22Rv1 (cell line): ENCODE results near the gene WNT4.

Experiments used
- H3K27ac ChIP-seq: fragments of 450-650 bp; 2 replicates; pipeline ENCODE4 v1.5.1; 2017
- CTCF ChIP-seq: fragments of 450-650 bp; IDR thresholded peaks from 2 replicates; pipeline ENCODE4 v1.5.1; 2017; ENCODE audit warnings: mild to moderate bottlenecking
- ZFX ChIP-seq: fragments of 450-650 bp; IDR thresholded peaks from 2 replicates; pipeline ENCODE4 v1.6.1; 2017; ENCODE audit warnings: antibody characterized with exemption, borderline replicate concordance

Gene WNT4

GRCh38 chr1:22153660-22154437 is 11.0 kb upstream of the WNT4 start:
- TF ChIP-seq CTCF, result no peak
- no peak for TF ChIP-seq ZFX
- no peak overlapping the region for H3K27ac ChIP-seq

- TF ChIP-seq ZFX (no peak), CTCF (no peak)
- no peak overlapping the region for H3K27ac ChIP-seq
Measured at GRCh38 chr1:22150923-22151322, 8.0 kb upstream of the WNT4 start.

GRCh38 chr1:22142315-22143064 is 407 bp downstream of the WNT4 start:
- no peak for TF ChIP-seq ZFX
- TF ChIP-seq CTCF, result peak; percentile 26; the same call in 1 of the 2 replicates
- peak overlapping the region; percentile 48 for H3K27ac ChIP-seq

- TF ChIP-seq CTCF (no peak), ZFX (no peak)
- no peak overlapping the region for H3K27ac ChIP-seq
Measured at GRCh38 chr1:22141554-22142314, 1.2 kb downstream of the WNT4 start.

- H3K27ac ChIP-seq, result no peak overlapping the region
- TF ChIP-seq CTCF (no peak), ZFX (no peak)
Measured at GRCh38 chr1:22140694-22141093, 2.2 kb downstream of the WNT4 start.

GRCh38 chr1:22139817-22140216 is 3.1 kb downstream of the WNT4 start:
- H3K27ac ChIP-seq, result no peak overlapping the region
- TF ChIP-seq ZFX (no peak), CTCF (no peak)
